HG02981 (cell line): Measurements from ENCODE around the gene HNF1B.

Source experiments
- ATAC-seq: cut with Tn5 transposase; IDR thresholded peaks from one replicate; pipeline ENCODE4 v1.9.1; 2021; ENCODE audit warnings: mild to moderate bottlenecking, moderate library complexity; ENCODE audit not compliant: unreplicated experiment

HNF1B gene

GRCh38 chr17:37737971-37738370 lies 6.9 kb downstream of the HNF1B start:
- ATAC-seq: no peak

- ATAC-seq: no peak
Measured at GRCh38 chr17:37737081-37737480, 7.8 kb downstream of the HNF1B start.

- no peak for ATAC-seq
Measured at GRCh38 chr17:37736428-37736827, 8.4 kb downstream of the HNF1B start.

- ATAC-seq: no peak
Measured at GRCh38 chr17:37735165-37735564, 9.7 kb downstream of the HNF1B start.

GRCh38 chr17:37732316-37732715 lies 12.5 kb downstream of the HNF1B start:
- ATAC-seq: no peak

- no peak for ATAC-seq
Measured at GRCh38 chr17:37731056-37731455, 13.8 kb downstream of the HNF1B start.

- ATAC-seq: no peak
Measured at GRCh38 chr17:37729905-37730304, 15.0 kb downstream of the HNF1B start.

- no peak for ATAC-seq
Measured at GRCh38 chr17:37726891-37727675, 17.8 kb downstream of the HNF1B start.

GRCh38 chr17:37726248-37726647 lies 18.6 kb downstream of the HNF1B start:
- no peak for ATAC-seq

GRCh38 chr17:37725601-37726146 lies 19.2 kb downstream of the HNF1B start:
- ATAC-seq: no peak

GRCh38 chr17:37725021-37725595 lies 19.8 kb downstream of the HNF1B start:
- no peak for ATAC-seq

- no peak for ATAC-seq
Measured at GRCh38 chr17:37720989-37721388, 23.9 kb downstream of the HNF1B start.

GRCh38 chr17:37719866-37720265 lies 25.0 kb downstream of the HNF1B start:
- ATAC-seq: no peak

GRCh38 chr17:37718324-37719048 lies 26.4 kb downstream of the HNF1B start:
- no peak for ATAC-seq

- no peak for ATAC-seq
Measured at GRCh38 chr17:37717627-37718323, 27.1 kb downstream of the HNF1B start.

GRCh38 chr17:37714897-37715296 lies 30.0 kb downstream of the HNF1B start:
- no peak for ATAC-seq

GRCh38 chr17:37713624-37714023 lies 31.2 kb downstream of the HNF1B start:
- ATAC-seq: no peak

- no peak for ATAC-seq
Measured at GRCh38 chr17:37713028-37713431, 31.8 kb downstream of the HNF1B start.

GRCh38 chr17:37711113-37711512 lies 33.7 kb downstream of the HNF1B start:
- ATAC-seq: no peak

- ATAC-seq: no peak
Measured at GRCh38 chr17:37710344-37710886, 34.4 kb downstream of the HNF1B start.
